ENCODE measurements around the gene CALR.
"Not testable (repeated sequence)": the region's sequence is repeated elsewhere in the genome, so short reads cannot be mapped to it uniquely, and the experiment has no call there.

CALR gene

DNA sequence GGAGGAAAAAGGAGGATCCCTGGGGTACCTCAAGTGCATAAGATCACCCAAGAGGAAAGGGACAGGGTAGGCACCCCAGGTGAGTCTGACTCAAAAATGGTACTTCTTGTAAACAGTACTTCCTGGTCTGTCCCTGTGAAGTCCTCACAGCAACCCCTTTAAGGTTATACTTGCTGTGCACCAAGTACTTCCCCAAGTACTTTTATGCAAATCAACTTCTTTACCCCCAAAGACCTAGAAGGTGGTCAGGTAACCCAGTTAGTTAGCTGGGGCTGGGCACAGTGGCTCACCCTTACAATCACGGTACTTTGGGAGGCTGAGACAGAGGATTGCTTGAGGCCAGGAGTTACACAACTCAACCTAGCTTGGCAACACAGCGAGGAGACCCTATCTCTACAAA lies 2.5 kb downstream of the CALR start:
- Mint-ChIP-seq H3K27me3 (peaks cover 5% of the 10 kb centered on the region), H3K9me3 (no peaks in the 10 kb centered on the region), H3K27ac (peak overlapping the region; percentile 96), H3K4me3 (peak overlapping the region; percentile 99), H3K4me1 (peaks cover 84% of the 10 kb centered on the region), H3K36me3 (peaks cover 69% of the 10 kb centered on the region)
- no peak for DNase-seq
- CTCF ChIA-PET, result no interaction called here

DNA sequence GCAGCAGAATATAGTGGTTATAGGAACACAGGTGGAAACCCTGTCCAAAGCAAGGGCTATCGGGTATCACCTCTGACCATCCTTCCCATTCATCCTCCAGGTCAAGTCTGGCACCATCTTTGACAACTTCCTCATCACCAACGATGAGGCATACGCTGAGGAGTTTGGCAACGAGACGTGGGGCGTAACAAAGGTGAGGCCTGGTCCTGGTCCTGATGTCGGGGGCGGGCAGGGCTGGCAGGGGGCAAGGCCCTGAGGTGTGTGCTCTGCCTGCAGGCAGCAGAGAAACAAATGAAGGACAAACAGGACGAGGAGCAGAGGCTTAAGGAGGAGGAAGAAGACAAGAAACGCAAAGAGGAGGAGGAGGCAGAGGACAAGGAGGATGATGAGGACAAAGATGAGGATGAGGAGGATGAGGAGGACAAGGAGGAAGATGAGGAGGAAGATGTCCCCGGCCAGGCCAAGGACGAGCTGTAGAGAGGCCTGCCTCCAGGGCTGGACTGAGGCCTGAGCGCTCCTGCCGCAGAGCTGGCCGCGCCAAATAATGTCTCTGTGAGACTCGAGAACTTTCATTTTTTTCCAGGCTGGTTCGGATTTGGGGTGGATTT lies 5.1 kb downstream of the CALR start:
- no peaks in the 10 kb centered on the region for H3K9me3 Mint-ChIP-seq
- H3K4me3 Mint-ChIP-seq, result peak overlapping the region; percentile 38
- H3K27me3 Mint-ChIP-seq, result peaks cover 5% of the 10 kb centered on the region
- peaks cover 77% of the 10 kb centered on the region for H3K4me1 Mint-ChIP-seq
- CTCF ChIA-PET, result interaction anchor here (0.6 kb wide), 1 partner anchor 22 kb away, joined by 3 read pairs; no protein-coding TSS in a partner anchor
- no peak for DNase-seq
- peaks cover 83% of the 10 kb centered on the region for H3K36me3 Mint-ChIP-seq
- peak overlapping the region; percentile 76 for H3K27ac Mint-ChIP-seq

- no peak overlapping the region for H3K4me3 Mint-ChIP-seq
These were observed 5.8 kb downstream of the CALR start for GRCh38 chr19:12944104-12944674.

DNA sequence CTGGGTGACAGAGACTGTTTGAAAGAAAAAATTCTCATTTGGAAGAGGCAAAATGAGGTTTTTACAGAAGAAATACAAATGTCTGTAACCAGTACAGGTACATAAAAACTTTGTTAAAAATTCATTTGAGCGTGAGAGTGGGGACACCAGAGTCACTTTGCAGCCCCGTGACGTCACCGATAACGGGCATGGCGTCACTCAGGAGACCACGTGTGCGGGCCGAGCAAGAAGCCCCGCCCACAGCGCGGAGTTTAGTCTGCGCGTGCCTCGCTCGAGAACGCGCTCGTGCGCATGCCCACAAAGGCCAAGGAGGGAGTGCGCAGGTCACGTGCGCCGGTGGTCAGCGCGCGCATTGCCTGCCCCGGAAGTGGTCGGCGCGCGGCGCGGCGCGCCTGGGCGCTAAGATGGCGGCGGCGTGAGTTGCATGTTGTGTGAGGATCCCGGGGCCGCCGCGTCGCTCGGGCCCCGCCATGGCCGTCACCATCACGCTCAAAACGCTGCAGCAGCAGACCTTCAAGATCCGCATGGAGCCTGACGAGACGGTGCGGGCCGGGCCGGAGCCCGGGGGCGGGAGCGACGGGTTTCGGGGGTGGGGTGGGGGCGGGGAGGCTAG lies 7.2 kb downstream of the CALR start, which contains the start of gene RAD23A:
TSS of gene RAD23A (plus strand) at position 384 of the 613 bp plus-strand sequence. CDS start at position 471, 87 bp downstream.
- CTCF ChIA-PET, result interaction anchor here (1.3 kb wide), 1 partner anchor 20 kb away, joined by 8 read pairs; no protein-coding TSS in a partner anchor
- H3K4me1 Mint-ChIP-seq, result peaks cover 69% of the 10 kb centered on the region
- peaks cover 5% of the 10 kb centered on the region for H3K27me3 Mint-ChIP-seq
- H3K27ac Mint-ChIP-seq, result peak within 1 kb of the TSS; percentile 95
- H3K9me3 Mint-ChIP-seq, result no peaks in the 10 kb centered on the region
- peaks cover 77% of the 10 kb centered on the region for H3K36me3 Mint-ChIP-seq
- peak; percentile 98 for DNase-seq
- peak within 1 kb of the TSS; percentile 91 for H3K4me3 Mint-ChIP-seq

More at GRCh38 chr19:12944104-12944674, 5.8 kb downstream of the CALR start:
- Mint-ChIP-seq H3K4me1 (peaks cover 76% of the 10 kb centered on the region), H3K9me3 (no peaks in the 10 kb centered on the region), H3K36me3 (peaks cover 78% of the 10 kb centered on the region), H3K27me3 (peaks cover 5% of the 10 kb centered on the region), H3K27ac (peak overlapping the region; percentile 76)
- DNase-seq, result no peak
- CTCF ChIA-PET, result interaction anchor here (0.6 kb wide), 2 partner anchors 21 kb away, joined by 3 read pairs; no protein-coding TSS in a partner anchor

DNA sequence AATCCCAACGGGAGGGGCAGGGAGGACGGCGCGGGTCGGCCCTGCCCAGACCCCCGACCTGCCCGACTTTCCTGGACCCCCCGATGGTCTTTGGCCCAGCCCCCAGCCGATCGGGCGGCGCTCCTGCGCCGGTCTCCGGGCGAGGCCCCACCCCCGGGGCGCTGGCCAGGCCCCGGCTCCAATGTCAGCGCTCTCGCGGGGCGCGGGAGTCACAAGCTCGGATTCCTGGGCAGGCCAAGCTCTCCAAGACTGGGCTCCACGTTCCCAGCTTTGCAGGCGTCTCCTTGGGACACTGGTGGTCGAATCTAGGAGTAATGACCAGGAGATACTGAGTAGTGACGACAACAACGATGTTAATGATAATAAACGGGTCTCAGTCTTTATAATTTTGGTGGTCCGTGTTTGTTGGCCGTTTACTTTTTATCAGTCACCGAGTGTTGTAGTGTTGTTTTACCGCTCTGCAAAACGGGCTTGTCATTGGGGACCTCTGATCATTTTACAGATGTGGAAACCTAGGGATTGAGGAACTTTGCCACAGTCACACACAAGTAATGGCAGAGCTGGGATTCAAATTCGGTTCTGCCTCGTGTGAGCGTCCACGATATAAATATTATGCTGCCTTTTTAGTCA lies 7.8 kb downstream of the CALR start:
- peaks cover 77% of the 10 kb centered on the region for H3K36me3 Mint-ChIP-seq
- H3K27ac Mint-ChIP-seq, result peak overlapping the region; percentile 95
- peak overlapping the region; percentile 91 for H3K4me3 Mint-ChIP-seq
- DNase-seq, result peak; percentile 69
- no peaks in the 10 kb centered on the region for H3K9me3 Mint-ChIP-seq
- H3K4me1 Mint-ChIP-seq, result peaks cover 65% of the 10 kb centered on the region
- peaks cover 5% of the 10 kb centered on the region for H3K27me3 Mint-ChIP-seq
- CTCF ChIA-PET, result interaction anchor here (1.3 kb wide), 1 partner anchor 19 kb away, joined by 8 read pairs; no protein-coding TSS in a partner anchor

DNA sequence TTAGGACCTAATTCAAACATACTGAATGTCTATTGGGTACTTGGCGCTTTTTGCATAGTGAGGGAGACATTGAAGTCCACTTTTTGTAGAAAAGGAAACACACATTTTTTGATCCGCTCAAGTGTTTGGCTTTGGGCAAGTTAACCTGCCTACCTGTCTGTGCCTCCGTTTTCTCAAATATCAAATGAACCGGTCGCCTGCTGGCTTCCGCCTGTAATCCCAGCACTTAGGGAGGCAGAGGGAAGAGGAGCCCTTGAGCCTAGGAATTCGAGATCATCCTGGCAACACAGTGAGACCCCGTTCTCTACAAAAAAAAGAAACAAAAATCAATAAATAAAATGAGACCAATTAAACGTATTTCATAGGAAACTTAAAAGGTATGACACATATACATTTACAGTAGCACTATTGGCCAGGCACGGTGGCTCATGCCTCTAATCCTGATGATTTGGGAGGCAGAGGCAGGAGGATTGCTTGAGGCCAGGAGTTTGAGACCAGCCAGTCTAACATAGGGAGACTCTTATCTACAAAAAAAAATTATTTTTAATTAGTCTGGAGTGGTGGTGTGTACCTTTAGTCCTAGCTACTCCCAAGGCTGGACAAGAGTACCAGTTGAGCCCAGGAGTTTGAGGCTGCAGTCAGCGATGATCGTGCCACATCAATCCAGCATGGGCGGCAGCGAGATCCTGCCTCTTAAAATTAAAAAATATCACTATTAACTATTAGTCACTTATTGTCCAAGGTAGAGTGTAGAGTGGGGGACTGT lies 8.5 kb downstream of the CALR start:
- Mint-ChIP-seq H3K36me3 (peaks cover 79% of the 10 kb centered on the region), H3K27me3 (peaks cover 5% of the 10 kb centered on the region), H3K27ac (peak overlapping the region; percentile 95), H3K4me3 (peak overlapping the region; percentile 91), H3K4me1 (peaks cover 59% of the 10 kb centered on the region), H3K9me3 (no peaks in the 10 kb centered on the region)
- DNase-seq, result no peak
- CTCF ChIA-PET, result interaction anchor here (0.5 to 1.3 kb wide), 3 partner anchors 18 to 21 kb away, joined by 4 to 8 read pairs (median 7); no protein-coding TSS in a partner anchor

DNA sequence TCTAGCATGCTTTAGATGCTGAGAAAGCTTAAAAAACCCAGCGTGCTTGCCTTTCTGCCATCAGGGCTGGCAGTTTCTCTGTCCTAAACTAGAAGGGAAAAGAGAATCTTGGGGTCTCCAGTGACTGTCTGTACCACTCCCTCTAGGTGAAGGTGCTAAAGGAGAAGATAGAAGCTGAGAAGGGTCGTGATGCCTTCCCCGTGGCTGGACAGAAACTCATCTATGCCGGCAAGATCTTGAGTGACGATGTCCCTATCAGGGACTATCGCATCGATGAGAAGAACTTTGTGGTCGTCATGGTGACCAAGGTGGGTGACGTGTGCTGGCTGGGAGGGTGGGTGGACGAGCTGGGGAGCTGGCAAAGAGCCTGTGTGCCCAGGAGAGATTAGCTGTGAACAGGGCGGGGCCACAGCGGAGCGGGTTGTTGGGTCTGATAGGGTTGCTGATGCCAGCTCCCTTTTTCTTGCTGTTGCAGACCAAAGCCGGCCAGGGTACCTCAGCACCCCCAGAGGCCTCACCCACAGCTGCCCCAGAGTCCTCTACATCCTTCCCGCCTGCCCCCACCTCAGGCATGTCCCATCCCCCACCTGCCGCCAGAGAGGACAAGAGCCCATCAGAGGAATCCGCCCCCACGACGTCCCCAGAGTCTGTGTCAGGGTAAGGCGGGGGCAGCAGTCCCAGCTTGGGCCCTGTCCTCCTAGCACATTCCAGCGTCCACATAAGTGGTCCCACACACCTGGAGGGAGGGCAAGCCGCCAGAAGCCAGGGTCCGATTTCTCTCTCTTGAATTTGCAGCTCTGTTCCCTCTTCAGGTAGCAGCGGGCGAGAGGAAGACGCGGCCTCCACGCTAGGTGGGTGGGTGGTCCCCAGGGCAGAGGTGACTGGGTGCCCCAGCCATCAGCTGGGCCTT lies 9.5 kb downstream of the CALR start:
- Mint-ChIP-seq H3K4me1 (peaks cover 53% of the 10 kb centered on the region), H3K27me3 (peaks cover 5% of the 10 kb centered on the region), H3K27ac (no peak overlapping the region), H3K9me3 (no peaks in the 10 kb centered on the region), H3K4me3 (peak overlapping the region; percentile 45), H3K36me3 (peaks cover 77% of the 10 kb centered on the region)
- DNase-seq, result no peak
- CTCF ChIA-PET, result interaction anchor here (1.2 to 1.3 kb wide), 2 partner anchors 17 to 63 kb away, joined by 3 to 7 read pairs; no protein-coding TSS in a partner anchor

- DNase-seq, result no peak
- no peaks in the 10 kb centered on the region for H3K9me3 Mint-ChIP-seq
- H3K27me3 Mint-ChIP-seq, result peaks cover 5% of the 10 kb centered on the region
- H3K4me3 Mint-ChIP-seq, result no peak overlapping the region
- CTCF ChIA-PET, result interaction anchor here (1.2 to 1.3 kb wide), 2 partner anchors 16 to 64 kb away, joined by 3 to 7 read pairs; no protein-coding TSS in a partner anchor
- H3K27ac Mint-ChIP-seq, result no peak overlapping the region
- H3K4me1 Mint-ChIP-seq, result peaks cover 47% of the 10 kb centered on the region
- peaks cover 74% of the 10 kb centered on the region for H3K36me3 Mint-ChIP-seq
These were observed 10.4 kb downstream of the CALR start for GRCh38 chr19:12948612-12949362.

GRCh38 chr19:12949363-12950283 lies 11.2 kb downstream of the CALR start:
- Mint-ChIP-seq H3K27ac (peak overlapping the region; percentile 67), H3K4me3 (no peak overlapping the region), H3K4me1 (peaks cover 45% of the 10 kb centered on the region), H3K9me3 (no peaks in the 10 kb centered on the region), H3K36me3 (peaks cover 72% of the 10 kb centered on the region), H3K27me3 (peaks cover 5% of the 10 kb centered on the region)
- DNase-seq, result no peak
- CTCF ChIA-PET, result interaction anchor here (0.6 to 1.8 kb wide), 2 partner anchors 16 to 85 kb away, joined by 3 to 8 read pairs; no protein-coding TSS in a partner anchor

DNA sequence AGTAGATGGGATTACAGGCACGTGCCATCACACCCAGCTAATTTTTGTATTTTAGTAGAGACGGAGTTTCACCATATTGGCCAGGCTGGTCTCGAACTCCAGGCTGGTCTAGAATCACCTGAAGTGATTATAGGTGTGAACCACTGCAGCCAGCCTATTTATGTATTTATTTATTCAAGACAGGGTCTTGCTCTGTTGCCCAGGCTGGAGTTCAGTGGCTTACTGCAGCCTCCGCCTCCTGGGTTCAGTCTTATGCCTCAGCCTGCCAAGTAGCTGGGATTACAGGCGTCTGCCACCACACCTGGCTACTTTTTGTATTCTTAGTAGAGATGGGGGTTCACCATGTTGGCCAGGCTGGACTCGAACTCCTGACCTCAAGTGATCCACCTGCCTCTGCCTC lies 13.6 kb downstream of the CALR start:
- H3K9me3 Mint-ChIP-seq, H3K27ac Mint-ChIP-seq, CTCF ChIA-PET: not testable (repeated sequence)

GRCh38 chr19:12952488-12953137 lies 14.2 kb downstream of the CALR start:
- Mint-ChIP-seq H3K27ac (no peak overlapping the region), H3K36me3 (peaks cover 60% of the 10 kb centered on the region), H3K4me1 (peaks cover 44% of the 10 kb centered on the region), H3K9me3 (no peaks in the 10 kb centered on the region), H3K4me3 (no peak overlapping the region), H3K27me3 (no peaks in the 10 kb centered on the region)
- DNase-seq, result no peak
- CTCF ChIA-PET, result interaction anchor here (1.2 to 4.9 kb wide), 2 partner anchors 12 to 68 kb away, joined by 3 to 30 read pairs; no protein-coding TSS in a partner anchor

More for the DNA sequence above, 13.6 kb downstream of the CALR start:
- peaks cover 60% of the 10 kb centered on the region for H3K36me3 Mint-ChIP-seq
- peaks cover 44% of the 10 kb centered on the region for H3K4me1 Mint-ChIP-seq
- H3K4me3 Mint-ChIP-seq, DNase-seq, H3K27me3 Mint-ChIP-seq: not testable (repeated sequence)

Measured in activated naive CD4-positive, alpha-beta T cell treated with anti-CD3 and anti-CD28 coated beads, Interleukin-2, amount 10 ng/mL, durations not matched to agents 7 days and 5 days (primary cell).